ENCODE results near the gene PPP1R3D.

GRCh38 chr20:59985164-59985563 is 45.1 kb upstream of the PPP1R3D start:
- TF ChIP-seq ZFP30 (CRISPR knock-in tag; IDR thresholded peaks at IDR 0.05) = no peak
- TF ChIP-seq ZC3H10 (CRISPR knock-in tag; IDR thresholded peaks at IDR 0.05) = no peak
